Heart right ventricle (tissue), 16 donors: Measurements from ENCODE around the gene RNF19B. TPM values are rescaled to one million over a fixed set of nuclear protein-coding genes. Genes with fewer than 3 reads are reported as not detected.
"Not testable (repeated sequence)": the region's sequence is repeated elsewhere in the genome, so short reads cannot be mapped to it uniquely, and the experiment has no call there.

Experiments
- ATAC-seq, 8 donors: fragments of 200-7000 bp; cut with Tn5 transposase; one replicate each; pipeline ENCODE4 v1.9.1; 2020; ENCODE audit warnings: mild to moderate bottlenecking in 8 of 8, moderate library complexity in 8 of 8, moderate number of reproducible peaks in 1 of 8
- DNase-seq, 2 donors: peaks; one replicate each; pipeline ENCODE4 v3.0.0-alpha.2; 2020
- H3K27ac ChIP-seq, 10 donors: fragments of 200-600 bp; sonication (generic) in 2 of 10; one replicate each; pipeline versions ENCODE4 v1.5.0 to v1.8.0; 2020 to 2022; ENCODE audit warnings: mild to moderate bottlenecking in 3 of 10
- H3K27me3 ChIP-seq, 7 donors: fragments of 200-600 bp; one replicate each; pipeline ENCODE4 v1.8.0; 2021 to 2022; ENCODE audit warnings: mild to moderate bottlenecking in 2 of 7
- H3K36me3 ChIP-seq, 9 donors: fragments of 200-600 bp; sonication (generic) in 1 of 9; one replicate each; pipeline versions ENCODE4 v1.5.0 to v1.8.0; 2020 to 2022; ENCODE audit warnings: mild to moderate bottlenecking in 2 of 9
- H3K4me1 ChIP-seq, 9 donors: fragments of 200-600 bp; sonication (generic) in 1 of 9; one replicate each; pipeline versions ENCODE4 v1.5.0 to v1.8.0; 2020 to 2022; ENCODE audit warnings: mild to moderate bottlenecking in 4 of 9
- H3K4me3 ChIP-seq, 10 donors: fragments of 200-600 bp; sonication (generic) in 2 of 10; one replicate each; pipeline versions ENCODE4 v1.5.0 to v1.8.0; 2020 to 2022; ENCODE audit warnings: mild to moderate bottlenecking in 7 of 10, moderate library complexity in 2 of 10
- H3K9me3 ChIP-seq, 11 donors: fragments of 200-600 bp in 10 of 11; sonication (generic) in 2 of 11; one replicate each; pipeline versions ENCODE4 v1.5.0 to v1.8.0; 2013 to 2022; ENCODE audit warnings: mild to moderate bottlenecking in 2 of 11, control low read depth in 1 of 11, moderate library complexity in 1 of 11
- CTCF ChIP-seq, 9 donors: fragments of 200-600 bp; sonication (generic) in 2 of 9; IDR thresholded peaks; one replicate each; pipeline versions ENCODE4 v1.5.0 to v1.8.0; 2021 to 2022; ENCODE audit warnings: antibody characterized with exemption in 9 of 9, mild to moderate bottlenecking in 5 of 9, moderate library complexity in 1 of 9
- WGBS, 2 donors: extraction: QIAGEN DNeasy Blood & Tissue Kit; methylation state at CpG; one replicate each; pipeline ENCODE4 v1.1.7; 2013; ENCODE audit warnings: inconsistent platforms in 1 of 2; 5-methylcytosine and 5-hydroxymethylcytosine counted together
- intact Hi-C, 10 donors: fragments of 100-400 bp; cut with DNase I; formaldehyde crosslinking; loops; one replicate each; pipeline versions ENCODE4 v1.11.1 to v1.14.2; 2022
- polyA plus RNA-seq, 2 donors: library from polyadenylated mRNA; stranded (reverse); fragments of 200-250 nt; gene quantifications; one replicate each; pipeline ENCODE4 v1.2.3, GENCODE V29; 2013
- total RNA-seq, 10 donors: library from RNA; stranded (reverse); fragmentation: NEBNext Ultra II Directional in 3 of 10; extraction: Animal tissue kit (Norgen Biotek cat#: 25700) in 3 of 10; gene quantifications; one replicate each; pipeline versions ENCODE4 v1.2.1 to v1.2.4, GENCODE V29; 2021 to 2023
- donor health status: Arrhythmogenic right ventricular cardiomyopathy.
- donor health status: ischemic (EF 13 %, LVEDD 7.1; RV severe dilation, severe dysfunction).
- donor health status: healthy with polysubstance abuse.
- donor health status: DM: no; HTN: yes; CAD: no.
- donor health status: DM: no; HTN: no; CAD: no.
- donor health status: ischemic (EF 25% LVEDD 6.9; RV normal size, moderate dysfunction).
- donor health status: ischemic (EF 25% LVEDD 5.7; RV mildly dilated, moderate dysfunction).
- donor health status: healthy.
- donor health status: DM: yes; HTN: yes; CAD: no.
- donor health status: Ischemic cardiomyopathy.
- donor health status: ischemic (EF 35%, LVEDD 5.7; RV mildly dilated, moderate dysfunction).
- donor health status: nonischemic (EF 11% LVEDD 7.7; RV severe dilation, severe dysfunction).
- donor health status: DM: yes; HTN: yes; CAD: no.
- donor health status: PGD.
- donor health status: ischemic (EF 29% LVEDD 5.4; RV normal size, mild dysfunction).
- donor health status: nonischemic (EF 23%, LVEDD 6.1; RV moderate dilation, normal function).

The RNF19B gene
- total and polyA plus RNA-seq, 12 donors, result 1.1 to 36.9 (median 13.2) TPM

GRCh38 chr1:32978854-32979253 is 14.2 kb upstream of the RNF19B start:
- WGBS, 2 donors, result 93 to 94% methylated on average over 4 of the region's 4 CpGs
- no peaks in the 10 kb centered on the region for H3K9me3 ChIP-seq
- H3K27ac ChIP-seq, result no peak overlapping the region
- ATAC-seq, result no peak
- H3K36me3 ChIP-seq, result no peaks in the 10 kb centered on the region
- no peak for DNase-seq
- H3K27me3 ChIP-seq, result no peaks in the 10 kb centered on the region
- H3K4me1 ChIP-seq, result peaks cover 0 to 53% (median 7%) of the 10 kb centered on the region in 9 donors
- intact Hi-C loops, result no loop called here
- H3K4me3 ChIP-seq, result no peak overlapping the region
- TF ChIP-seq CTCF (IDR thresholded peaks at IDR 0.05), result no peak

- 67 to 73% methylated on average over 4 of the region's 4 CpGs for WGBS, 2 donors
- Histone ChIP-seq H3K27me3 (peaks cover 0 to 6% (median 0%) of the 10 kb centered on the region in 7 donors), H3K4me1 (peaks cover 0 to 47% (median 11%) of the 10 kb centered on the region in 9 donors), H3K9me3 (no peaks in the 10 kb centered on the region), H3K36me3 (no peaks in the 10 kb centered on the region), H3K4me3 (no peak overlapping the region), H3K27ac (no peak overlapping the region)
- ATAC-seq, result no peak
- intact Hi-C loops, result no loop called here
- no peak for DNase-seq
- TF ChIP-seq CTCF (IDR thresholded peaks at IDR 0.05), result no peak
Observed at GRCh38 chr1:32977546-32978087, 13.0 kb upstream of the RNF19B start.

- 85 to 99% methylated on average over 22 of the region's 30 CpGs for WGBS, 2 donors
- DNase-seq, H3K4me3 ChIP-seq, H3K36me3 ChIP-seq, H3K9me3 ChIP-seq, ATAC-seq, intact Hi-C loops, H3K27ac ChIP-seq: not testable (repeated sequence)
- peaks cover 0 to 24% (median 8%) of the 10 kb centered on the region in 9 donors for H3K4me1 ChIP-seq
- peaks cover 0 to 24% (median 0%) of the 10 kb centered on the region in 7 donors for H3K27me3 ChIP-seq
Observed at GRCh38 chr1:32975055-32975454, 10.4 kb upstream of the RNF19B start.

- H3K27ac ChIP-seq, ATAC-seq, intact Hi-C loops, H3K36me3 ChIP-seq, DNase-seq, H3K9me3 ChIP-seq: not testable (repeated sequence)
- peaks cover 0 to 24% (median 0%) of the 10 kb centered on the region in 7 donors for H3K27me3 ChIP-seq
- peak overlapping the region in 9 of 10 donors; percentile 43 to 77 (median 63) for H3K4me3 ChIP-seq
- peaks cover 0 to 21% (median 8%) of the 10 kb centered on the region in 9 donors for H3K4me1 ChIP-seq
- WGBS, 2 donors, result 36 to 59% methylated on average over 4 of the region's 6 CpGs
Observed at GRCh38 chr1:32973458-32973857, 8.8 kb upstream of the RNF19B start.

- no peak for TF ChIP-seq CTCF (IDR thresholded peaks at IDR 0.05)
- peak overlapping the region; percentile 5 to 77 (median 61) for H3K4me3 ChIP-seq
- intact Hi-C loops, result no loop called here
- no peaks in the 10 kb centered on the region for H3K9me3 ChIP-seq
- WGBS, 2 donors, result 1% methylated on average over 58 of the region's 58 CpGs
- no peaks in the 10 kb centered on the region for H3K36me3 ChIP-seq
- H3K27ac ChIP-seq, result peak overlapping the region in 4 of 10 donors; percentile 0 to 57 (median 26)
- peaks cover 0 to 19% (median 8%) of the 10 kb centered on the region in 9 donors for H3K4me1 ChIP-seq
- peak; percentile 77 to 94 (median 87) for ATAC-seq
- H3K27me3 ChIP-seq, result peaks cover 0 to 24% (median 0%) of the 10 kb centered on the region in 7 donors
- DNase-seq, result peak; percentile 50 to 57
Observed at GRCh38 chr1:32972814-32973428, 8.3 kb upstream of the RNF19B start.
